Measurements from ENCODE around the gene UBL4A.

- no peak for TF ChIP-seq ZFP30 (CRISPR knock-in tag; IDR thresholded peaks at IDR 0.05)
- no peak for TF ChIP-seq CSDC2 (CRISPR knock-in tag; IDR thresholded peaks at IDR 0.05)
- no peak for TF ChIP-seq RARB (CRISPR knock-in tag; IDR thresholded peaks at IDR 0.05)
- no peak for TF ChIP-seq ZC3H10 (CRISPR knock-in tag; IDR thresholded peaks at IDR 0.05)
- TF ChIP-seq ARNTL (CRISPR knock-in tag; IDR thresholded peaks at IDR 0.05; ENCODE audit: borderline replicate concordance, low read depth), result no peak
- no peak for TF ChIP-seq ZFP3 (CRISPR knock-in tag; IDR thresholded peaks at IDR 0.05)
- TF ChIP-seq TCF4 (CRISPR knock-in tag; IDR thresholded peaks at IDR 0.05; ENCODE audit: borderline replicate concordance), result no peak
- TF ChIP-seq GLIS3 (CRISPR knock-in tag; IDR thresholded peaks at IDR 0.05), result no peak
- TF ChIP-seq CREB5 (CRISPR knock-in tag; IDR thresholded peaks at IDR 0.05; ENCODE audit: low read depth), result no peak
- TF ChIP-seq ZNF70 (CRISPR knock-in tag; IDR thresholded peaks at IDR 0.05), result no peak
- TF ChIP-seq PATZ1 (CRISPR knock-in tag; IDR thresholded peaks at IDR 0.05; ENCODE audit: borderline replicate concordance), result no peak
- TF ChIP-seq CSRNP3 (CRISPR knock-in tag; IDR thresholded peaks at IDR 0.05), result no peak
- no peak for TF ChIP-seq ESRRG (CRISPR knock-in tag; IDR thresholded peaks at IDR 0.05)
Measured at GRCh38 chrX:154535892-154536291, 49.5 kb upstream of the UBL4A start.

All from SK-N-SH treated with all-trans-retinoic acid at 6 μM for 48 hours (cell line).